GM19238 (cell line): Measurements from ENCODE around the gene S100P.
"Not testable (repeated sequence)": the region's sequence is repeated elsewhere in the genome, so short reads cannot be mapped to it uniquely, and the experiment has no call there.

Experiments
- DNase-seq: peaks from one replicate; pipeline ENCODE4 v3.0.0; 2011; ENCODE audit warnings: low spot score; ENCODE audit not compliant: insufficient read length

The S100P gene

DNA sequence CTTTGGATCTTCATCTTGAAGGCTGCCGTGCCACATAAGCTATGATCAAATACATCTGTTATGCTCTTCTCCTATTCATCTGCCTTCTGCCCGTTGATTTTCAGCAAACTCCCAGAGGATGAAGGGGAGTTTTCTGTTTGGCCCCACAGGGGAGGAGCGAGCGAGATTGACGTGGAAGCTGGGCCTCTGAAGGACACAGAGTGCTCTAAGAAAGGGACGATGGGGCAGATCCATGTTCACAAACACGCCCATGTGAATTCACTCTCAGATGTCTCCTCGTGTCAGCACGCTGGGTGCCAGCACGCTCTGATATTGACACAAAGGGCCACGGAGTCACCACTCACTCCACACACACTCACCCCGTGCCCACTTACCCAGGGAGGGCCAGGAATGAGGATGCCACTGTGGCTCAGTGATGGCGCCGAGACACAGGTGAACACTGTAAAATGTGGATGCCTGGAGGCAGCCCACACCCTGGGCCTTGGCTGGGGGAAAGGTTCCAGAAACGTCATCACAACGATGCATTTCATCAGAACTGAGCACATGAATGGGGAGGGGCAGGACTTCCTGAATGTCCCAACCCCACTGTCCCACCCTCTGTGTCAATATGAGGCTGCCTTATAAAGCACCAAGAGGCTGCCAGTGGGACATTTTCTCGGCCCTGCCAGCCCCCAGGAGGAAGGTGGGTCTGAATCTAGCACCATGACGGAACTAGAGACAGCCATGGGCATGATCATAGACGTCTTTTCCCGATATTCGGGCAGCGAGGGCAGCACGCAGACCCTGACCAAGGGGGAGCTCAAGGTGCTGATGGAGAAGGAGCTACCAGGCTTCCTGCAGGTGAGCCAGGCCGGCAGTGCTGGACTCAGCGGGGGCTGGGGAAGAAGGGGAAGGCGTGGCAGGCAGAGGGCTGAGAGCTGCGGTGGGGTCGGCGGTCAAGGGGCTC, at the start of gene S100P:
Gene S100P, plus strand, starts transcription at position 648 of the 946 bp plus-strand sequence. Its CDS starts 55 bp downstream, at position 703.
- DNase-seq: no peak

- DNase-seq: no peak
These were observed 48.7 kb upstream of the S100P start for GRCh38 chr4:6644792-6645530.

DNA sequence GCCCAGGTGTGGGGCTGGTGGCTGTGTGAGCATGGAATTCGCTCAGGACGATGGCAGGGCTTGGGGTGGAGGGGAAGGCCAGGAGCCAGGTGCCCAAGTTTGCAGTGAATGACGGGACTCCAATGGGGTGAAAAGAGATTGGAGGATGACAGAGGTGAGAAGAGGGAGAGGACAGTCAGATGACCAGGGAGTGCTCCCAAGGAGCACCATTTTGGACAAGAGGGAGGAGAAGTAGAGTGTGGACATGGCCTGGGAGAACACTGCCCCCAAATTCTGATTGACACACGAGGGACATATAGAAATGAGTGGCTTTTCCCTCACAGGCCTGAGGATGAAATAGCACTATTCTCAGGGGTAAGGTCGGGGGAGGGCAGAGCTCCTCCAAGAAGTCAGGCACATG, 46.5 kb upstream of the S100P start:
- DNase-seq: no peak

- no peak for DNase-seq
These were observed 46.0 kb upstream of the S100P start for GRCh38 chr4:6647582-6648230.

DNA sequence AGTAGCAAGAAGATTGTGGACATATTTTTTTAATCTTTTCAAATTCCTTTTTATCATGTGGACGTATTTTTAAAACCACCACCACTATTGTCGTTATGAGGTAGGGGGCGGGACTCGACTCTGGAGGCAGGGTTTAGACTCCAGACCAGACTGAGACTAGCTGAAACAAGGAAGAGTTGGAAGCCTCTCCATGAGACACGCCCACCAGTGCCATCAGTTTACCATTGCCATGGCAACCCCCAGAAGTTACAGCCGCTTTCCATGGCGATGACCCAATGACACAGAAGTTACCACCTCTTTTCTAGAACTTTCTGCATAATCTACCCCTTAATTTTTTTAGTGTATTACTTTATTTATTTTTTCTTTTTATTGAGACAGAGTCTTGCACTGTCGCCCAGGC, 44.5 kb upstream of the S100P start:
- no peak for DNase-seq

- not testable (repeated sequence) for DNase-seq
These were observed 39.5 kb upstream of the S100P start for GRCh38 chr4:6654211-6654610.

- DNase-seq: not testable (repeated sequence)
These were observed 38.4 kb upstream of the S100P start for GRCh38 chr4:6655291-6655690.

- no peak for DNase-seq
These were observed 37.8 kb upstream of the S100P start for GRCh38 chr4:6655924-6656323.

DNA sequence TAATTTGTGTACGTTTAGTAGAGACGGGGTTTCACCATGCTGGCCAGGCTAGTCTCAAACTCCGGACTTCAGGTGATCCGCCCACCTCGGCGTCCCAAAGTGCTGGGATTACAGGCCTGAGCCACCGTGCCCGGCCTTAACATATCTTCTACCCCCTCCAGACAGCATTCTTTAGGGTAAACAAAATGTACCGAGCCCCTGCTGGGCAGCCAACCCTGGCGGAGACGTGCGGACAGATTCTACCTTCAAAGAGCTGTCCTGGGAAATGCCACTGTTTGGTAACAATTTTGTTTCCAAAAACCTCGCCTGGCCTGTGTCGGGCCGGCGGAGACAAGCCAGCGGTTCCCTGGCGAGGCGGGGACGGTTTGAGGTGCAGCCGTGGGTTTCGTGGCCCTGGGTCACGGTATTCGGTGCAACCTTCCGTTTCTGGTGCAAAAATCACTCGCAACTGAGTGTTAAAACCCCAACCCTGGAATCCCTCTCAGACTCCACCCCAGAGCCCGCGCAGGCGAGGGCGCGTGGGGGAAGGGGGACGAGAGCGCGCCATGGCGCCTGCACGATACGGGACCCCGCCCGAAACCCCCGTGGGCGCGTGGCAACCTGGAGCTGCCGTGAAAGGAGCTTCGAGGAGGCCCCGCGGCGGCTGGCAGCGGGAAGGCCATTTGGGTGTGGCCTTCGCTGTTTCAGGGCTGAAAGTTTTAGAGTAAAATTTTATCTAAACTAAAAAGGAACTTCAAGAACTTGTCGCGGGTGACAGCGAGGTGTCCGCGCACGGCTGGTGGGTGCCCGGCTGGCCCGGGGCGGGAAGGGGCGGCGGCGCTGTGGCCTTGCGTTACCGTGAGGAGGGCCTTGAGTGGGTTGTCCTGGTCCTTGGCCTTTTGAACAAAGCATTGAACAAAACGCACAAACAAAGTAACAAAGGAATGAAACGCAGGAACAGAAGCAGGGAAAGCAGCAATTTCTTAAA, 36.2 kb upstream of the S100P start:
- DNase-seq: no peak

- no peak for DNase-seq
These were observed 35.5 kb upstream of the S100P start for GRCh38 chr4:6658209-6658595.

- no peak for DNase-seq
These were observed 35.0 kb upstream of the S100P start for GRCh38 chr4:6658597-6659075.

DNA sequence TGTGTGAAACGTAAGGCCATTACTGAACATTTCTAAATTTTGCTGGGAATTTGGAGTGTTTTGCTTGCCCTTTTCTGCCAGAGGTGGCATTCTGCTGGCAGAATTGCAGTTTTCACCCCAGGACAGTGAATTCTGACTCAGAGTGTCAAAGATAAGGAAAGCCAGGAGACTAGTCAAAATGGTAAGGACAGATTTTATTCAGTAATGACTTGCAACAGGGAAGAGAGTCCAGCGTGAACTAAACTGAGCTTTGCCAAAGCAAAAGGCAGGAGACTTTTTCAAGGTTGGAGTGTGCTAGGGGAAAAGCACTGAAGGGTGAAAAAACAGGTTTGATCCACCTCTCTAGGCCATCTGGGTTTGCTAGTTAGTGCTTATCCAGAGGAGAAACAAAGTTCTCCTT, 33.8 kb upstream of the S100P start:
- no peak for DNase-seq

DNA sequence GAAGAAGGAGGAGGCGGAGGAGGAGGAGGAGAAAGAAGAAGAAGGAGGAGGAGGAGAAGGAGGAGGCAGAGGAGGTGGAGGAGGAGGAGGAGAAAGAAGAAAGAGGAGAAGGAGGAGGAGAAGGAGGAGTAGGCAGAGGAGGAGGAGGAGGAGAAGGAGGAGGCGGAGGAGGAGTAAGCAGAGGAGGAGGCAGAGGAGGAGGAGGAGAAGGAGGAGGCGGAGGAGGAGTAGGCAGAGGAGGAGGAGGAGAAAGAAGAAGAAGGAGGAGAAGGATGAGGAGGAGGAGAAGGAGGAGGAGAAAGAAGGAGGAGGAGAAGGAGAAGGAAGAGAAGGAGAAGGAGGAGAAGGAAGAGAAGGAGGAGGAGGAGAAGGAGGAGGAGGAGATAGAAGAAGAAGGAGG, 33.2 kb upstream of the S100P start:
- DNase-seq: no peak

GRCh38 chr4:6662591-6662990, 31.1 kb upstream of the S100P start:
- no peak for DNase-seq

- DNase-seq: no peak
These were observed 29.9 kb upstream of the S100P start for GRCh38 chr4:6663596-6664393.

DNA sequence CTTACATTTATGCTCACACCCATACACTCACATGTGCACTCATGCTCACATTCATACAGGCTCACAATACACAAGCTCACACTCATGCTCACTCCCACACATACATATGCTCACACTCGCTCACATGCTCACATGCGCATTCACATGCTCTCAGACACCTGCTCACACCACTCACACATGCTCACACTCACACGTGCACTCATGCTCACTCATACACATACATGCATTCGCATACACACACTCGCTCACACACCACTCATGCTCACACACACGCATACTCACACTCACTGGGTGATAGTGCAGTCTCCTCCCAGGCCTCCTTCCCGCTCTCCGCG, 28.4 kb upstream of the S100P start:
- no peak for DNase-seq

DNA sequence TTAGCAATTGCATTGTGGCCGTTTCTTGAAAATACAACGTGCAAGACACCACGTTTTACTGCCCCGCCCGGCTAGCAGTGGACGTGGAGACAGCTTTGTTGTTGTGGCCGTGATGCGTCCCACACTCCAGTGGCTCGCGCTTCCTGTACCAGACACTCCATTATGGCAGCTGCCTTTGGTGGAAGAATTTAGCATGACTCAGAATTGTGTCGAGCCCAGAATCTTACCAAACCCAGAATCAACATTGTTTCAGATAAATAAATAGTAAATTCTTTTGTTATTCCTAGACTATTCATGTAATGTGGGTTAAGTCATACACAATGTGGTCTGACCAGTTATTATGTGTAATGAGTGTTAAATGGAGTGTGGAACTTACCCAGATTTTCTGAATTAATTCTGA, 25.3 kb upstream of the S100P start:
- DNase-seq: no peak

DNA sequence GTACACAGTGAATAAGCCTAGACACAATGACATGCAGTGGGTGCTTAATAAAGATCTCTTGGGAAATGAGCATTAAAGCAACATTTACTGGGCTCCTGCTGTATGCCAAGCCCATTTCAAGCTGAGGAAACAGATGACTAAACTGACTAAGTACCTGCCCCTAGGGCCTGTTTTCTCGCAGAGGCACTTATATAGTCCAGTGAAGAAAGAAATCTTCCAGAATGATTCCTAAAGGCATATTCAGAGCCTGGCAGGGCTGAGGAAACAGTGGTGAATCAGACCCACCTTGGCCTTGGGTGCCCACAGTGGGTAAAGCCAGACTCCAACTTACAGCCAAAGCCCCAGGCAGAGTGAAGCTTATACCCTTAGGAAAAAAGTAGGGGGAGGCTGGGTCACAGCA, 22.0 kb upstream of the S100P start:
- DNase-seq: no peak

GRCh38 chr4:6672131-6672530, 21.5 kb upstream of the S100P start:
- no peak for DNase-seq
